Measurements from ENCODE around the gene P2RX1.
"Not testable (repeated sequence)": the region's sequence is repeated elsewhere in the genome, so short reads cannot be mapped to it uniquely, and the experiment has no call there.

P2RX1 gene

DNA sequence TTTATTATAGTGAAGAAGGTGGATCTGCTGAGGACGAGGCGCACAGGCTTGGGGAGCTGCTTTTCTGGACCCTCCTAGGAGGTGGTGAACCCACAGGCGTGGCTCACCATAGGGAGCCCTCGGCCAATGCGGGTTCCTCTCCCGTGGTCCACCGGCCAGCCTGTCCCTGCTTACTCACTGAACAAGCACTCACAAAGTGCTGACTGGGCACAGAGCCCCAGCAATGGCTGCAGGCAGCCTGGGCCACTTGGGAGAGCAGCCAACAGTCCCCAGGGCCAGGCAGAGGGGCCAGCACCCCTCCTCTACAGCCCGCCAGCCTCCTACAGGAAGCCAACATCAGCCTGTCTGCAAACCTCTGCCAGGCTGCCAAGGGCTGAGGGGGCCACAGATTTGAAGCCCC lies 51.1 kb downstream of the P2RX1 start:
- H3K4me3 ChIP-seq (ENCODE audit: low read length), result no peak overlapping the region
- H3K4me1 ChIP-seq (ENCODE audit: control insufficient read depth, insufficient read depth, low read length), result no peaks in the 10 kb centered on the region
- no peak overlapping the region for H3K9ac ChIP-seq (ENCODE audit: low read length)
- no peaks in the 10 kb centered on the region for H3K27me3 ChIP-seq (ENCODE audit: control insufficient read depth, insufficient read depth, low read length)
- H3K36me3 ChIP-seq (ENCODE audit: control insufficient read depth, insufficient read depth, low read length), result peaks cover 15% of the 10 kb centered on the region
- H3K27ac ChIP-seq (ENCODE audit: low read depth, low read length), result peak overlapping the region; percentile 10

DNA sequence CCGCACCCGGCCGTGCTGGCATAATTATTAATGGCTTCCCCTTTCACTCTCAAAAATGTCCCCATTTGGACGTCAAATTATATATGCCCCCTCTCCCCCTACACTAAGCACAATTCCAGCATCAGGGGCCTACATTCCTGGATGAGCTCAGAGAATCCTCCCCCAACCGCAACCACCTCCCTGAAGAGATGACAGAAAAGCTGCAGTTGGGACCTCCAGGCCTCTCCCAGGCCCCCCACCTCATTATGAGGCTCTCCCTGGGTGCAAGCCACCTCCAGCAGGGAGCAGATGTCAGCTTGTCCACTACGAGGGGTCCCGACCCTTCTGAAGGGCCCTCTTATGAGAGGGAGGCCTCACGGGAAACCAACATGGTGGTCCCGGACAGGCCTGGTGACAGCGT lies 51.7 kb downstream of the P2RX1 start:
- Histone ChIP-seq H3K27ac (ENCODE audit: low read depth, low read length) (no peak overlapping the region), H3K4me1 (ENCODE audit: control insufficient read depth, insufficient read depth, low read length) (no peaks in the 10 kb centered on the region), H3K27me3 (ENCODE audit: control insufficient read depth, insufficient read depth, low read length) (no peaks in the 10 kb centered on the region), H3K36me3 (ENCODE audit: control insufficient read depth, insufficient read depth, low read length) (peaks cover 11% of the 10 kb centered on the region), H3K9ac (ENCODE audit: low read length) (no peak overlapping the region), H3K4me3 (ENCODE audit: low read length) (no peak overlapping the region)

DNA sequence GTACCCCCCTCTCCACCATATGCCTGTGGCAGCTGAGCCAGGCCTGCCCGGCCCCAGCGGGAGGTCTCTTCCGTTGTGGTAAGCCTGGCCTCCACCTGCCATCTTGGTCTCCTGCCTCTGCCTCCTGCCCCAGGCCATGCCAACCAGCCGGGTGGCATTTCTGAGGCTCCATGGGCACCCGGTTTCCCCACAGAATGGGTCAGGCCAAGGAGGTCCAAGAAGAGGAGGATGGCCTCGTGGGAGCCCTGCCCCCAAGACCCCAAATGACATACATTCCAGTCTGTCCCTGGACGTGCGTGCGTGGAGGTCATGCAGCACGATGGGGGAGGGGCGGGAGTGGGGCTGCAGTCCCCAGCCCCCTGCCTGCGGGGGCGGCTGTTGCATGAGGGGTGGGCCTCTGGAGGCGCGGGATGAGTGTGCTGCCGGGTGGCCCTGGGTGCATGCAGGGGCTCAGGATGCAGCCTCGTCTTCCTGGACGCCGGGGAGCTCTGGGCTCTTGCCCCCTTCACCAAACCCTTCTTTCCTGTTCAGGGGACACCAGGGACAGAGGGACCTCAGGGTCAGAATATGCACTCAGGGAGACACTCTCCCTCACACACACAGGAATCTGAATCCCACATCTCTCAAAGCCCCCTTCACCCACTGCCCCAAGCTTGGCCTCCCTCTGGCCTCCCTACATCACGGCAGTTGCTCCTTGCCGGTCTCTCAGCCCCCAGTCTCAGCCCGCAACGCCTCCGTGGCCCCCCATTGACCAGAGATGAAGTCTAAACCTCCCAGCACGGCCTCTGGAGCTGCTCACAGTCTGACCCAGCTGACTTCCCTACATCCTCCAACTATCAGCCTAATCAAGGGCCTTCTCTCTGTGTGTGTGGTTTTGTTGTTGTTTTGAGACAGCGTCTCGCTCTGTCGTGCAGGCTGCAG lies 54.2 kb downstream of the P2RX1 start:
- H3K4me3 ChIP-seq (ENCODE audit: low read length), result no peak overlapping the region
- H3K4me1 ChIP-seq (ENCODE audit: control insufficient read depth, insufficient read depth, low read length), result no peaks in the 10 kb centered on the region
- no peak overlapping the region for H3K27ac ChIP-seq (ENCODE audit: low read depth, low read length)
- H3K27me3 ChIP-seq (ENCODE audit: control insufficient read depth, insufficient read depth, low read length), result no peaks in the 10 kb centered on the region
- H3K9ac ChIP-seq (ENCODE audit: low read length), result no peak overlapping the region
- H3K36me3 ChIP-seq (ENCODE audit: control insufficient read depth, insufficient read depth, low read length), result peaks cover 11% of the 10 kb centered on the region

DNA sequence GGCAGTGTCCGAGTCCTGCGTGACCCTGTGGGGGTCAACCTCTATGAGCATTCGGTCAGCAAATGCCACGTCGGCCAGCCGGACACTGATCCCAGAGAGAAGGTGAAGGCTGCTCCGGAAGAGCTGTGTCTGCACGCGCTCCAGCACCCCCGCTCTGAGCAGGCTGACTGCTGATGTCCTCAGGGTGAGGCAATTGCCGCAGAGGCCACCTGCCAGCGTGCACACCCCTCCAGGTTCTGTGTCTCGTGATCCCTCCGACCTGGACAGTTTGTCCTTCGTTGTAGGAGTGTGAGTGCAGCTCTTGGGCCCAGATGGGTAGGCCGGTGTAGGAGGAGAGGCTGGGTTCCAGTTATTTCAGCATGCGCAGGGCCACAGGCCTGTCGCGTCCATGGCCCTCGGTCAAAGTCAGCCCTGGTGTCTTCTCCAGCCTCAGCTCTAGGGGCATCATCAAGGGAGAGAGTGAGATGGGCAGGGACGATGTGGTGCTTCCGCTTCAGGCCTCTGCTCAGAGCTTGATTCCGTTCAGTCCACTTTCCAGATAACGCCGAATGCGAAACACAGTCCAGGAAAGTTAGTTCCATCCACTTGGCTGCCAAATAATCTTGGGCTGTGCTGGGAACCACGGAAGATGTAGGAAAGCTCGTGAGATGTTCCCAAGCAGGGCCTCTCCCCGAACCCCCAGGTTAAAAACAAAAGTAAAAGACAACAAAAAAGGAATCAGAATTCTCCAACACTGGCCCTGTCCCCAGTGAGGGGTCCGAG lies 55.1 kb downstream of the P2RX1 start:
- no peaks in the 10 kb centered on the region for H3K4me1 ChIP-seq (ENCODE audit: control insufficient read depth, insufficient read depth, low read length)
- peaks cover 11% of the 10 kb centered on the region for H3K36me3 ChIP-seq (ENCODE audit: control insufficient read depth, insufficient read depth, low read length)
- H3K27ac ChIP-seq (ENCODE audit: low read depth, low read length), result no peak overlapping the region
- H3K27me3 ChIP-seq (ENCODE audit: control insufficient read depth, insufficient read depth, low read length), result no peaks in the 10 kb centered on the region
- no peak overlapping the region for H3K4me3 ChIP-seq (ENCODE audit: low read length)
- no peak overlapping the region for H3K9ac ChIP-seq (ENCODE audit: low read length)

DNA sequence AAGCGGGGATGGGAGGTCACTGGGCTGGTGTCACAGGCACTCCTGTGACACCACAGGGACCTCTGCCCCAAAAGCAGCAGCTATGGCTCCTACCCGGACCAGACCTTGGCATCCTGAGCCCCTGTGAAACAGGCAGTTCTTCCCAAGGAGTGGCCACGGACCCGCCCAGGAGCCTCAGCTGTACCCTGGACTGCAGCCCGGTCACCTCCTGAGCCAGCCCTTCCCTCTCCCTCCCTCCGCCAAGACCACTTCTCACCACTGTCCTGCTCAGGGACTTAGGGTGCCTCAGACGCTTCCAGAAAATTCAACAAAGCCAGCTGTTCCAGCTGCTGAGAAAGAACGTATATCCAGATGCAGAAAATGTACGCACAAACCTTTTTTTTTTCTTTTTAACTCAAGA lies 56.3 kb downstream of the P2RX1 start:
- Histone ChIP-seq H3K27me3 (ENCODE audit: control insufficient read depth, insufficient read depth, low read length) (no peaks in the 10 kb centered on the region), H3K4me3 (ENCODE audit: low read length) (no peak overlapping the region), H3K4me1 (ENCODE audit: control insufficient read depth, insufficient read depth, low read length) (no peaks in the 10 kb centered on the region), H3K27ac (ENCODE audit: low read depth, low read length) (no peak overlapping the region), H3K36me3 (ENCODE audit: control insufficient read depth, insufficient read depth, low read length) (peaks cover 11% of the 10 kb centered on the region), H3K9ac (ENCODE audit: low read length) (no peak overlapping the region)

DNA sequence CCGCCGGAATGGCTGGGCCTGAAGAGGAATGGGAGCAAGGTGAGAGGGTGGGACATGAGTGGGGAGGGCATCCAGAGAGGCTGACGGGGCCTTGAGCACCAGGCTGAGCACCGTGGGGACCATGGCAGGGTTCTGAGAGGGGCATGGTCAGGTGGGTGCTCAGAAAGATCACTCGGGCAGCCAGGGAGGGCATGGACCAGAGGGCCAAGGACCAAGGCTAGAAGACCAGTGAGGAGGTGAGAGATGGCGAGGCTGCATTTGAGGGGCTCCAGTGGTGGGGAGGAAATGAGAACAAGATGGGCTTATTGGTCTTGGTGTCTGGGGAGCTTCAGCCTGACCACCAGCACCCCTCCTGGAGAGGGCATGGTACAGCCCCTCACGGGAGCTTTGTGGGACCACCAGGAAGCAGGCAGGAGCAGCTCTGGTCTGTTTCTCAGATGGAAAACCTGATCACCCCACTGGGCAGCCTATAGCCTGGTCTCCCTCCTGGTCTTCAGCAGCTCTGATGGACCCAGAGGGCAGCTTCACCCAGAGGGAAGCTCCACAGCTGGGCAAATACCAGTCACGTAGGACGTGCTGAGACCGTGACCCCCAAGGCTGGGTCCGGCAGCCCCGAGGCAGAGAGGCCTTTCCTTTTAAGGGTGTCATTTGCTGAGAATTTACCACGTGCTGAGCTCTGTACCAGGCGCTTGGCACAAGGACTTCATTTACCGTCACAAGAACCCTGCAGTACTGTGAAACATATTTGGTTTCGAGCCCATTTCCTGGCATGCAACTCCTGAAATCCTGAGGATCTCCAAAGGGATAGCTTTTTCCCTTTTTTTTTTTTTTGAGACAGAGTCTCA lies 58.8 kb downstream of the P2RX1 start:
- peaks cover 10% of the 10 kb centered on the region for H3K36me3 ChIP-seq (ENCODE audit: control insufficient read depth, insufficient read depth, low read length)
- H3K4me3 ChIP-seq (ENCODE audit: low read length), result no peak overlapping the region
- no peaks in the 10 kb centered on the region for H3K4me1 ChIP-seq (ENCODE audit: control insufficient read depth, insufficient read depth, low read length)
- H3K9ac ChIP-seq (ENCODE audit: low read length), result no peak overlapping the region
- no peaks in the 10 kb centered on the region for H3K27me3 ChIP-seq (ENCODE audit: control insufficient read depth, insufficient read depth, low read length)
- H3K27ac ChIP-seq (ENCODE audit: low read depth, low read length), result no peak overlapping the region

DNA sequence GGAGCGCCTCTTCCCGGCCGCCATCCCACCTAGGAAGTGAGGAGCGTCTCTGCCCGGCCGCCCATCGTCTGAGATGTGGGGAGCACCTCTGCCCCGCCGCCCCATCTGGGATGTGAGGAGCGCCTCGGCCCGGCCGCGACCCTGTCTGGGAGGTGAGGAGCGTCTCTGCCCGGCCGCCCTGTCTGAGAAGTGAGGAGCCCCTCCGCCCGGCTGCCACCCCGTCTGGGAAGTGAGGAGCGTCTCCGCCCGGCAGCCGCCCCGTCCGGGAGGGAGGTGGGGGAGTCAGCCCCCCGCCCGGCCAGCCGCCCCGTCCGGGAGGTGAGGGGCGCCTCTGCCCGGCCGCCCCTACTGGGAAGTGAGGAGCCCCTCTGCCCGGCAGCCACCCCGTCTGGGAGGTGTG lies 62.1 kb downstream of the P2RX1 start:
- H3K27ac ChIP-seq (ENCODE audit: low read depth, low read length); H3K27me3 ChIP-seq (ENCODE audit: control insufficient read depth, insufficient read depth, low read length); H3K36me3 ChIP-seq (ENCODE audit: control insufficient read depth, insufficient read depth, low read length); H3K4me3 ChIP-seq (ENCODE audit: low read length); H3K4me1 ChIP-seq (ENCODE audit: control insufficient read depth, insufficient read depth, low read length); H3K9ac ChIP-seq (ENCODE audit: low read length): not testable (repeated sequence)

DNA sequence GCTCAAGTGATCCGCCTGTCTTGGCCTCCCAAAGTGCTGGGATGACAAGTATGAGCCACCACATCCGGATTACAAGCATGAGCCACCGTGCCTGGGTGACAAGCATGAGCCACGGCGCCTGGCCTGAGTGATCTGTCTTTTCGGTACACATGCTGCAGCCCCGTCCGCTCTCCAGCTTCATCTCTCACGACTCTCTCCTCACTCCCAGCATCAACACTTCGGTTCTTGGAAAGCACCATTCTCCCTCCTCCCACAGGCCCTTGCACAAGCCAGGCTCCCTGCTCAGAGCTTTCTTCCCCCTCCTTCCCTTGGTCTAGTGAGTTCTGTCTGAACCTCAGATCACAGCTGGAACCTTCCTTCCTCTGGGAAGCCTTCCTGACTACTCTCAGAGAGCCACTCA lies 63.7 kb downstream of the P2RX1 start:
- H3K36me3 ChIP-seq (ENCODE audit: control insufficient read depth, insufficient read depth, low read length), result no peaks in the 10 kb centered on the region
- H3K9ac ChIP-seq (ENCODE audit: low read length), result no peak overlapping the region
- no peaks in the 10 kb centered on the region for H3K4me1 ChIP-seq (ENCODE audit: control insufficient read depth, insufficient read depth, low read length)
- H3K4me3 ChIP-seq (ENCODE audit: low read length), result no peak overlapping the region
- no peak overlapping the region for H3K27ac ChIP-seq (ENCODE audit: low read depth, low read length)
- H3K27me3 ChIP-seq (ENCODE audit: control insufficient read depth, insufficient read depth, low read length), result no peaks in the 10 kb centered on the region

DNA sequence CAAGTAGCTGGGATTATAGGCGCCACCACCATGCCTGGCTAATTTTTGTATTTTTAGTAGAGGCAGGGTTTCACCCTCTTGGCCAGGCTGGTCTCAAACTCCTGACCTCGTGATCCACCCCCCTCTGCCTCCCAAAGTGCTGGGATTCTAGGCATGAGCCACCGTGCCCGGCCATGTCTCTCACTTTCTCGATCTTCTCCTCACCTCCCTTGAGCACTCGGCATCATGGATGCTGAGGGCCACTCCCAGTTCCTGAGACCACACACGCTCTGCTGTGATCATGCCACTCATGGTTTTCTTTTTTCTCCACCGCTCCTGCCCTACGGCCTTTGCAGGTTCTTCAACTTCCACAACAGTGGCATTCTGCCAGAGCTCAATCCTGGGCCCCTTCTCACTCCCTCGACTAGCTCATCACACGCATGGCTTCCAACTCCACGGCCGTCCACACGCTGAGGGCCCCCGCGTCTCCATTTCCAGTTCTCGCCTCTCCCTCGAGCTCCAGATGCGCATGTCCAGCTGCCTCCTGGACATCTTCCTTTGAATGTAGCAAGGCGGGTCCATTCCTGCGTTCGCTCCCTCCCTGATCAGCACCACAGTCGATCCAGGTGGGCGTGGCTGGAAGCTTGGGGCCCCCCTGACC lies 64.7 kb downstream of the P2RX1 start:
- Histone ChIP-seq H3K4me1 (ENCODE audit: control insufficient read depth, insufficient read depth, low read length) (no peaks in the 10 kb centered on the region), H3K27me3 (ENCODE audit: control insufficient read depth, insufficient read depth, low read length) (no peaks in the 10 kb centered on the region), H3K27ac (ENCODE audit: low read depth, low read length) (no peak overlapping the region), H3K9ac (ENCODE audit: low read length) (no peak overlapping the region), H3K36me3 (ENCODE audit: control insufficient read depth, insufficient read depth, low read length) (no peaks in the 10 kb centered on the region), H3K4me3 (ENCODE audit: low read length) (no peak overlapping the region)

DNA sequence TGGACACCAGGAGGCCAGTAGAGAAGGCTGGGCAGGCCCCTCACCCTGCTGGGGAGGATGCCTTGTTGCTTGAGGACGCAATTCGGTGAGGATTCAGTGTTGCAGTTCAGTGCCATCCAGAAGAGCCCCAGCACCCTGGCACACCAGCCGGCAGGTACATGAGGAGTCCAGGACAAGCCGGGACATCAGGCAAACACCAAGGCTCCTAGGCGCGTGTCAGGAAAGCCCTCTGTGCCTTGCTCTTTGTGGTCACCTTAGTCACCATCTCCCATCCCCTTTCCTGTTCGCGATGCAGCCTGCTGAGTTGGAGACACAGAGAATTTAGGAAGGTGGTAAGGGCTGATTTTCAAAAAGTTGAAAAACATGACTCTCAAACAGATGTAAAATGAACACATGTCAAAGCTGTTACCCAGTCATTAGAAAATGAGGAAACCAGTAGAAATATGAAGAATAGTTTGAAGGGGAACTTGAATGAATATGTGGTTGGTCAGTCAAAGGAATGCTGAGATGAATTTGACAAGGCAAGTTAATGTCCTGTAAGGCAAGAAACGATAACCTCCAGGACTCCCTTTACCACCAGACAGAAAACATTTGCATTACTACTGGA lies 67.9 kb downstream of the P2RX1 start:
- Histone ChIP-seq H3K4me3 (ENCODE audit: low read length) (no peak overlapping the region), H3K36me3 (ENCODE audit: control insufficient read depth, insufficient read depth, low read length) (peaks cover 4% of the 10 kb centered on the region), H3K27ac (ENCODE audit: low read depth, low read length) (no peak overlapping the region), H3K27me3 (ENCODE audit: control insufficient read depth, insufficient read depth, low read length) (no peaks in the 10 kb centered on the region), H3K4me1 (ENCODE audit: control insufficient read depth, insufficient read depth, low read length) (peaks cover 6% of the 10 kb centered on the region), H3K9ac (ENCODE audit: low read length) (no peak overlapping the region)

DNA sequence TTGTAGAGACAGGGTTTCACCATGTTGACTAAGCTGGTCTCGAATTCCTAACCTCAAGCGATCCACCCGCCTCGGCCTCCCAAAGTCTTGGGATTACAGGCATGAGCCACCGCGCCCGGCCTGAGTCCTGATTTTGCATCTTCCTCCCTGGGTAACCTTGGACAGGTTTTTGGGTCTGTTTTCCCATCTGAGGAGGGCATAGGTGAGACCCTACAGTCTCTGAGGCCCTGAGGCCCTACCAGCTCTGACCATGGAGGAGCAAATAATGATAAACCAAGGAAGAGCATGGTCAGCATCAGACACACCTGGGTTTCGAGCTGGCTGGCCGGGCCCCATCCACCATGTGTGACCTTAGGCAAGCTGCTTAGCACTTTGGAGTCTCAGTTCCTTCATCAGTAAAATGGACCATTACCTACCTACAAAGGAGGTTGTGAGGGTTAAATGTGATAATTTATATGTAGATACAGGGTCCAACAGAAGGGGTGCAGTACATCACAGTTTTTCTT lies 69.0 kb downstream of the P2RX1 start:
- Histone ChIP-seq H3K4me1 (ENCODE audit: control insufficient read depth, insufficient read depth, low read length) (peaks cover 6% of the 10 kb centered on the region), H3K36me3 (ENCODE audit: control insufficient read depth, insufficient read depth, low read length) (peaks cover 4% of the 10 kb centered on the region), H3K9ac (ENCODE audit: low read length) (no peak overlapping the region), H3K27ac (ENCODE audit: low read depth, low read length) (no peak overlapping the region), H3K4me3 (ENCODE audit: low read length) (no peak overlapping the region), H3K27me3 (ENCODE audit: control insufficient read depth, insufficient read depth, low read length) (no peaks in the 10 kb centered on the region)

All from rectal smooth muscle tissue (tissue), 1 donor.